Urinary bladder (tissue), 4 donors: ENCODE data around the gene LMLN. TPM values are rescaled to one million over a fixed set of nuclear protein-coding genes. Genes with fewer than 3 reads are reported as not detected.
"Not testable (repeated sequence)": the region's sequence is repeated elsewhere in the genome, so short reads cannot be mapped to it uniquely, and the experiment has no call there.

Source experiments
- DNase-seq: peaks from one replicate; pipeline ENCODE4 v3.0.0-alpha.2; 2015; ENCODE audit errors: extremely low spot score
- H3K27ac ChIP-seq: one replicate; pipeline ENCODE4 v1.5.1; 2013; ENCODE audit warnings: low read depth, mild to moderate bottlenecking, moderate library complexity
- H3K36me3 ChIP-seq: one replicate; pipeline ENCODE4 v1.6.1; 2013; ENCODE audit warnings: mild to moderate bottlenecking, moderate library complexity; ENCODE audit not compliant: insufficient read depth
- H3K4me1 ChIP-seq: one replicate; pipeline ENCODE4 v1.6.1; 2013; ENCODE audit warnings: mild to moderate bottlenecking, moderate library complexity; ENCODE audit not compliant: insufficient read depth
- H3K4me3 ChIP-seq: one replicate; pipeline ENCODE4 v1.5.1; 2013; ENCODE audit warnings: low read depth, low read length
- WGBS: extraction: QIAGEN DNeasy Blood & Tissue Kit; methylation state at CpG from one replicate; pipeline ENCODE4 v1.1.7; 2013; 5-methylcytosine and 5-hydroxymethylcytosine counted together
- polyA plus RNA-seq: library from polyadenylated mRNA; stranded (reverse); fragments of 200-250 nt; gene quantifications from one replicate; pipeline ENCODE4 v1.2.3, GENCODE V29; 2013
- total RNA-seq: library from RNA; depleted of rRNA; stranded (reverse); fragments of >200 nt; gene quantifications from one replicate; pipeline ENCODE4 v1.2.3, GENCODE V29; 2014
- donor health status: healthy with polysubstance abuse.
- donor health status: healthy.

LMLN gene, protein sequence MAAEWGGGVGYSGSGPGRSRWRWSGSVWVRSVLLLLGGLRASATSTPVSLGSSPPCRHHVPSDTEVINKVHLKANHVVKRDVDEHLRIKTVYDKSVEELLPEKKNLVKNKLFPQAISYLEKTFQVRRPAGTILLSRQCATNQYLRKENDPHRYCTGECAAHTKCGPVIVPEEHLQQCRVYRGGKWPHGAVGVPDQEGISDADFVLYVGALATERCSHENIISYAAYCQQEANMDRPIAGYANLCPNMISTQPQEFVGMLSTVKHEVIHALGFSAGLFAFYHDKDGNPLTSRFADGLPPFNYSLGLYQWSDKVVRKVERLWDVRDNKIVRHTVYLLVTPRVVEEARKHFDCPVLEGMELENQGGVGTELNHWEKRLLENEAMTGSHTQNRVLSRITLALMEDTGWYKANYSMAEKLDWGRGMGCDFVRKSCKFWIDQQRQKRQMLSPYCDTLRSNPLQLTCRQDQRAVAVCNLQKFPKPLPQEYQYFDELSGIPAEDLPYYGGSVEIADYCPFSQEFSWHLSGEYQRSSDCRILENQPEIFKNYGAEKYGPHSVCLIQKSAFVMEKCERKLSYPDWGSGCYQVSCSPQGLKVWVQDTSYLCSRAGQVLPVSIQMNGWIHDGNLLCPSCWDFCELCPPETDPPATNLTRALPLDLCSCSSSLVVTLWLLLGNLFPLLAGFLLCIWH
- total RNA-seq = 13.9 TPM
- polyA plus RNA-seq = 2.4 TPM

GRCh38 chr3:197959891-197960693, at the start of gene LMLN:
Gene LMLN (plus strand): TSS chr3:197960217. CDS start chr3:197960246, 29 bp downstream.
- under 1% methylated on average over 62 of the region's 62 CpGs for WGBS
- H3K36me3 ChIP-seq = peaks cover 3% of the 10 kb centered on the region
- peak within 1 kb of the TSS; percentile 59 for H3K4me3 ChIP-seq
- peak; percentile 81 for DNase-seq
- peak within 1 kb of the TSS; percentile 59 for H3K27ac ChIP-seq
- H3K4me1 ChIP-seq = peaks cover 4% of the 10 kb centered on the region

GRCh38 chr3:197912741-197913476, 47.1 kb upstream of the LMLN start:
- Histone ChIP-seq H3K4me3 (no peak overlapping the region), H3K36me3 (no peaks in the 10 kb centered on the region), H3K4me1 (no peaks in the 10 kb centered on the region), H3K27ac (no peak overlapping the region)
- DNase-seq = no peak
- WGBS = 89% methylated on average over 33 of the region's 33 CpGs

DNA sequence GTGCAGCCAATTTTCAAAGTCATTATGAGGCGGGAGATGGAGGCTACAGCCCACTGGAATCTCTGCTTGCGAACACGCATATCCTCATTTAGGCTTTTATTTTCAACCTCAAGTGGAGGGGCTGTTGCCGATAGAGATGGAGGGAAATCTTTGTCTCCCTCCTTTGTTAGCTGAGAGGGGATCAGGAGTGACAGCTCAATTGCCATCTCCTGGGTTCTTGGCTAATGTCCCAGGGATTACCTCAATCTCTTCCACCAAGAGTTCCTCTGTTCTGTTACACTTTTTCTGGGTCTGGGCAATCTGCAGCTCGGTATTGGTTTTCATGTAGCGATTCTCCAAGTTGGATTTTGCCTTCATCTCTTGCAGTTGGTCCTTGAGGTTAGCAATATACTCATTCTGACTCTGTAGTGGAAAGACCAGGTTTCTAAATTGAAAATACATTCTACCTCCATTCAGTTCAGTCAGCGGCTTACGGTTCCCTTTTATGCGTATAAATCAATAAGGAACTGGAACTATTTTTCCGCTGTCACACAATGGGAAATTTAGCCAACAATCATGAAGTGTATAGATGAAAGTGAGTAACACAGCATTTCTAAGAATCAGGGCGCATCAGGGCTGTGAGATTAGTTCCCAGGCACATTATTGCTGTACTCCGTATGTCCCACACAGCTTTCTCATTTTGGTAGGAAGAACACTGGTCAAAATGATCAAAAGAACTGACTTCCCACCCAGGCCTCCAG, 46.2 kb upstream of the LMLN start:
- Histone ChIP-seq H3K4me1 (no peaks in the 10 kb centered on the region), H3K27ac (no peak overlapping the region), H3K4me3 (no peak overlapping the region), H3K36me3 (no peaks in the 10 kb centered on the region)
- 93% methylated on average over 12 of the region's 12 CpGs for WGBS
- DNase-seq = no peak

DNA sequence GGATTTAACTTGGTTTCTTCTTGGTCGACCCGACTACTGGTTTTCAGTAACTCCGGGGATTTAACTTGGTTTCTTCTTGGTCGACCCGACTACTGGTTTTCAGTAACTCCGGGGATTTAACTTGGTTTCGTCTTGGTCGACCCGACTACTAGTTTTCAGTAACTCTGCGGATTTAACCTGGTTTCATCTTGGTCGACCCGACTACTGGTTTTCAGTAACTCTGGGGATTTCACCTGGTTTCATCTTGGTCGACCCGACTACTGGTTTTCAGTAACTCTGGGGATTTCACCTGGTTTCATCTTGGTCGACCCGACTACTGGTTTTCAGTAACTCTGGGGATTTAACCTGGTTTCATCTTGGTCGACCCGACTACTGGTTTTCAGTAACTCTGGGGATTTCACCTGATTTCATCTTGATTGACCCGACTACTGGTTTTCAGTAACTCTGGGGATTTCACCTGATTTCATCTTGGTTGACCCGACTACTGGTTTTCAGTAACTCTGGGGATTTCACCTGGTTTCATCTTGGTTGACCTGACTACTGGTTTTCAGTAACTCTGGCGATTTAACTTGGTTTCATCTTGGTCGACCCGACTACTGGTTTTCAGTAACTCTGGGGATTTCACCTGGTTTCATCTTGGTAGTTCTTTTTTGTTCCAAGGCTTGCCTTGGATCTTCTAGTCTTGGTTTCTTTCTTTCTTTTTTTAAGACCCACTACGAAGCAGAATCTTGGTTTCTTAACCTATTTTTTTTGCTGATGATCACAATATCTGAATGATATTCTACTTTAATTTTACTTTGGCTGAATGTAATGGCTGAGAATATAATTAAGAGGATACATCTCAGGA, 38.4 kb upstream of the LMLN start:
- H3K4me3 ChIP-seq, H3K4me1 ChIP-seq, DNase-seq, H3K36me3 ChIP-seq, H3K27ac ChIP-seq: not testable (repeated sequence)
- WGBS = 88% methylated on average over 22 of the region's 24 CpGs

GRCh38 chr3:197926418-197926817, 33.6 kb upstream of the LMLN start:
- no peak for DNase-seq
- H3K4me1 ChIP-seq = no peaks in the 10 kb centered on the region
- peaks cover 2% of the 10 kb centered on the region for H3K36me3 ChIP-seq
- H3K27ac ChIP-seq = no peak overlapping the region
- H3K4me3 ChIP-seq = no peak overlapping the region
- WGBS = 71% methylated on average over 7 of the region's 7 CpGs

DNA sequence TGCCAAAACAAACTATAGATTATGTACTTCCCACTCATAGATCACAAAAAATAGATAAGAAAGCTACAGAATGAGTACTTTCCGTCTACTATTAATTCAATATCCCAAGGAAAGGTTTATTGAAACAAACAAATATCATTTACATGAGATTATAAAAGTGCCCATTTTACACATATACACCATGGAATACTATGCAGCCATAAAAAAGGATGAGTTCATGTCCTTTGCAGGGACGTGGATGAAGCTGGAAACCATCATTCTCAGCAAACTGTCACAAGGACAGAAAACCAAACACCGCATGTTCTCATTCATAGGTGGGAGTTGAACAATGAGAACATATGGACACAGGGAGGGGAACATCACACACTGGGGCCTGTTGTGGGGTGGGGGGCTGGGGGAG, 32.4 kb upstream of the LMLN start:
- not testable (repeated sequence) for H3K36me3 ChIP-seq, DNase-seq, H3K27ac ChIP-seq, H3K4me1 ChIP-seq, H3K4me3 ChIP-seq
- 96% methylated on average over 3 of the region's 3 CpGs for WGBS

DNA sequence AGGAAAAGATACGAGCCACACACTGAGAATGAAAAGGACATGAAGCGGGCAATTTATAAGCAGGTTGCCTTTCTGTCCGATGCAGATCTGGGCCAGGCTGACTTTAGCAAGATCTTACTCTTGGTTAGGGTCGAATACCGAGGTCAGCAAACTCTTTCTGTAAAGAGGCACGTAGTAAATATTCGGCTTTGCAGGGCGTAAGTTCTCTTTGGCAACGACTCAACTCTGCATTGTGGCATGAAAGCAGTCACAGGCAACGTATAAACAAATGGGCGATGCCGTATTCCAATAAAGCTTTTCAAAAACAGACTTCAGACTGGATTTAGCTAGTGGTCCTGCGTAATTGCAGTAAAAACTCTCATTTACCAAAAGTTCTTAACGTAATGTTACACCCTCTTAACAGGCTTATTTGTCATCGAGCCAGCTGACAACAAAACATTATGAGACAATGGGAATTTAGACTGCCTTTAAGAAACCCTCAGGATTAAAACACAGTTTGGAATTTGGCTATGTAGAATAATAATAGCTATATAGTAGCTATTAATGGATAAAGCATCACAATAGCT, 23.1 kb upstream of the LMLN start:
- 54% methylated on average over 15 of the region's 15 CpGs for WGBS
- H3K36me3 ChIP-seq = peaks cover 1% of the 10 kb centered on the region
- H3K27ac ChIP-seq = no peak overlapping the region
- H3K4me1 ChIP-seq = no peaks in the 10 kb centered on the region
- DNase-seq = no peak
- H3K4me3 ChIP-seq = no peak overlapping the region

DNA sequence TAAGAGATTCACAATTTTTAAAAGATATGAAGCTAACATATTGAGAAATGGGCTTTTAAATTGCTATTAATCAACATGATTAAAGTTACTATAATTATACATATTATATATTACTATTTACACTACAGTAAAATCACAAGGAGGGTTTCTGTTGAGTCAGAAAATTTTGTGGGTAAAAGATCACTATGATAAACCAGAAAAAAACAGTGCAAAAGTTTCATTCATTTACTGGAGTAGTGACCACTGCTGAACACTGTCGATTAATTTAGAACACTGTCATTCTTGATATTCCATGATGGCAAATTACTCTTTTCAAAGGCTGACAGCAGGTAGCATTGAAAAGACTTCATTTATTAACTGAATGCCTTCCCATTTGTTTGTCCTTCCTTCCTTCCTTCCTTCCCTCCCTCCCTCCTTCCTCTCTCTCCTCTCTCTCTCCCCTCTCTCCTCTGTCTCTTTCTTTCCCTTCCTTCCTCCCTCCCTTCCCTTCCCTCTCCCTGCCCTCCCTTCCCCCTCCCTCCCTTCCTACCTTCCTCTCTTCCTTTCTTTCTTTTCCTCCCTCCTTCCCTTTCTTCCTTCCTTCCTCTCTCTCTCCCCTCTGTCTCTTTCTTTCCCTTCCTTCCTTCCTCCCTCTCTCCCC, 19.2 kb upstream of the LMLN start:
- WGBS = 90% methylated on average over 1 of the region's 1 CpG
- DNase-seq = no peak
- Histone ChIP-seq H3K27ac (no peak overlapping the region), H3K4me3 (no peak overlapping the region), H3K36me3 (peaks cover 1% of the 10 kb centered on the region), H3K4me1 (no peaks in the 10 kb centered on the region)

GRCh38 chr3:197942956-197943556, 17.0 kb upstream of the LMLN start:
- Histone ChIP-seq H3K36me3 (peaks cover 1% of the 10 kb centered on the region), H3K4me1 (no peaks in the 10 kb centered on the region), H3K4me3 (no peak overlapping the region), H3K27ac (no peak overlapping the region)
- WGBS = 45% methylated on average over 2 of the region's 2 CpGs
- DNase-seq = no peak

- peaks cover 3% of the 10 kb centered on the region for H3K36me3 ChIP-seq
- peak overlapping the region; percentile 31 for H3K4me3 ChIP-seq
- no peaks in the 10 kb centered on the region for H3K4me1 ChIP-seq
- DNase-seq = no peak
- H3K27ac ChIP-seq = no peak overlapping the region
- 15% methylated on average over 17 of the region's 17 CpGs for WGBS
Observed at GRCh38 chr3:197949191-197949777, 10.7 kb upstream of the LMLN start.
